LNCAP (cell line): ENCODE data around the gene TRPC4AP.

Source experiments
- CTCF ChIP-seq: fragments of 450-650 bp; IDR thresholded peaks from 2 replicates; pipeline ENCODE4 v1.5.1; 2017; ENCODE audit warnings: mild to moderate bottlenecking

The TRPC4AP gene

DNA sequence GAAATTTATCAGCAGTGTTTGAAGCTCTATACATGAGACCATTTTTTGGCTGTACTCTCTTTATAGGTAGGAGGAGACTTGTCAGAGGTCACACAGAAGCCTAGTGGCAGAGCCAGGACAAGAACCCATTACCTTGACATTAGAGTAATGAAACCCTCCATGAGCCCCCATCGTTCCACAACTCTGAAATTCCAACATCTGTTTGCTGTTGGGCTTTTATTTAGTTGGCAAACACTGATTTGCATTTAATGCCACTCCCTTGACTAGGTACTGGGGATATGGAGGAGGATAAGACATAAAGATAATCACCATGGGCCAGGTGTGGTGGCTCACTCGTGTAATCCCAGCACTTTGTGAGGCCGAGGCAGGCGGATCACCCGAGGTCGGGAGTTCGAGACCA lies 138.6 kb downstream of the TRPC4AP start:
- TF ChIP-seq CTCF = no peak

GRCh38 chr20:34952671-34953070 lies 139.9 kb downstream of the TRPC4AP start:
- TF ChIP-seq CTCF = no peak
